NCI-H128 (cell line): ENCODE measurements around the gene ICAM2.
"Not testable (repeated sequence)": the region's sequence is repeated elsewhere in the genome, so short reads cannot be mapped to it uniquely, and the experiment has no call there.

Experiments
- DNase-seq: peaks from one replicate; lab custom pipeline; 2025; ENCODE audit not compliant: unreplicated experiment; lab: John Stamatoyannopoulos, UW

The ICAM2 gene

GRCh38 chr17:64009571-64010402, 10.6 kb downstream of the ICAM2 start:
- DNase-seq, result no peak

- DNase-seq, result no peak
Measured at GRCh38 chr17:64008830-64009229, 11.6 kb downstream of the ICAM2 start.

DNA sequence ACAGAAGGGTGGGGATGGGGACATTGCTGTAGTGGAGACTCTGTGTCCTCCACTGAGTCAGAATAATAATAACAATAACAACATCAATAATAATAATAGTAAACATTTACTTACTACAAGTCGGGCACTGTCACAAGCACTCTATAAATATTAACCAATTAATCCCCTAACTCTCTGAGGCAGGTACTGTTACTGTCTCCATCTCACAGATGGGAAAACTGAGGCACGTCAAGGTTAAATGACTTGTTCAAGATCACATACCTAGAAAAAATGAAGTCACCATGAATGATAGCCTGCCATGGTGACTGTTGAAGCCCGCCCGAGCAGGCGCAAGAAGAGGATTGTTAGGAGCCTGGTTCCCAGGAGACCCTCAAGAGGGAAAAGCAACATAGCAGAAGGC, 12.1 kb downstream of the ICAM2 start:
- DNase-seq, result no peak

GRCh38 chr17:64007838-64008282, 12.6 kb downstream of the ICAM2 start:
- DNase-seq, result no peak

GRCh38 chr17:64007089-64007837, 13.2 kb downstream of the ICAM2 start:
- DNase-seq, result not testable (repeated sequence)

DNA sequence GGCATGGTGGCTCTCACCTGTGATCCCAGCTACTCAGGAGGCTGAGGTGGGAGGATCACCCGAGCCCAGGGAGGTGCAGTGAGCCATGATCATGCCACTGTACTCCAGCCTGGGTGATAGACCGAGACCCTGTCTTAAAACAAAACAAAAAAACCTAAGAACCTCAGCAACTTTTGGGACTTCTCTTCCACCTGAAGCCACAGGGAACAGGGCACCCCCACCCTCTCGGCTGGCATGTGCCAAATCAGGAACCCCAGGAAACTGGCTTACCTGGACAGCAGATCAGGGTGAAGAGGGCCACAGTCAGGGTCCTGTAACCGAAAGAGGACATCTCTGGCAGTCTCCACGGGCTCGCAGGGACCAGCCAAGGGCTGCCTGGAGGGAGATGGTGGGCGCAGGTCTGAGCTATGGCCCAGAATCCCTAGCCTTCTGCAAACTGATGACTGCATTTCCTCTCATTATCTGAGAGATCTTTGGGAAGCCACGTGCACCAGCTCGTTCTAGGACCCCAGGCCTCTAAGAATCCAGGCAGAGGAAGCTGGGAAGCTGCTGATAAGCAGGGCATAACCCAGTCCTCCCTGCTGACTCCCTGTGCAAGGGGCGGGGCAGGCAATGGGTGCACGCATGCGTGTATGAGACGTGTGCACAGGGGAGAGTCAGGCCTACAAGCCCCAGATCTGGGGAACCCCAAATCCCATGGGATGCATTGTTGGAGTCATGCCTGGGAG, 13.9 kb downstream of the ICAM2 start:
- DNase-seq, result no peak

DNA sequence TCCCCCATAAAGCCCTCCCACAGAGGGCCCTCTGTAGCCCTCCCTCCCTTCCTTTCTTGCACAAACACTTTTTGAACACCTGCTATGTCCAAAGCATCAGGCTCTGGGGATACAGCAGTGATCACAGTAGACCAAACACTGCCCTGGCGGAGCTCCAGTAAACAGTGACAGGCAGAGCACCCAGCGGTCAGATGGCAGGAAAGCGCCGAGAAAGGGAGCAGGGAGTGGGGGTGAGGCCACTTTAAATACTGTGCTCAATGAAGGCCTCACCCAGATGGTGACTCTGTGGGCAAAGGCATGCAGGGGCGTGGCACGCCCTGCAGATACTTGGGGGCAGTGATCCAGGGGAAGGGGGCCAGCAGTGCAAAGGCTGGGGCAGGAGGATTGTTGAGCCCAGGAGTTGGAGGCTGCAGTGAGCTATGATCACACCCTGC, 14.7 kb downstream of the ICAM2 start:
- DNase-seq, result no peak

DNA sequence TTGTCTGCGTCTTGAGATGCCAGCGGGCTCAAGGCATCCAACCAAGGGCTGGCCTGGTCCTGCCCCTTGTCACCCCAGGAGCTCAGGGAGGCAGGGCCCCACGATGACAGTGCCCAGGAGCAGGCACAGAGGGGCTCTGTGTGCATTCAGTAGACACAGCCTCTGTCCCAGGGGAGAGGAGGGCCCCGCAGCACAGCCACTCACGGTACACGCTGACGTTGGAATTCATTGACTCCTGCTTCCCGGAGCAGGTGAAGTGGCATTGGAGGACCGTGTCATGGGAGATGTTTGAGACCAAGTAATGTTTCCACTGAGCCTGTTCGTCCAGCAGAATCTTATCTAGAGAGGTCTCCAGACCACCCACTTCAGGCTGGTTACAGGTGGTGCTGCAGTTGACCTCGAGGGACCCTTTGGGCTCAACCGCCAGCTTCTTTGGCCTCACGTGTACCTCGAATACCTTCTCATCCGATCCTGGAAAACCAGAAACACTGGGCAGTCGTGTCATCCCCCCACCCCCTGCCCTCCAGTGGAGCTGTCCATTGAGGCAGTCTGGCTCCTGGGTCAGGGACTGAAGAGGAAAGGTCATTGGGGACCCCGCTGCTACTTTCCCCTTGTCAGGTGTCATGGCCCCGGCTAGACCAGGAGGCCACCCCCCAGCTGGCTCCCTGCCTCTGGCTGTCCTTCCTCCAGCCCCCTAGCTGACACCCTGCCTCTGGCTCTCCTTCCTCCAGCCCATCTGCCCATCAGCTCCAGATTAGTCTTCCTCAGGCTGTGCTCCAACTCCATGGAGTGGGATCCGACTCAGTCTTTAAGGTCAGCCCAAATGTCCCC, 15.3 kb downstream of the ICAM2 start:
- DNase-seq, result no peak

DNA sequence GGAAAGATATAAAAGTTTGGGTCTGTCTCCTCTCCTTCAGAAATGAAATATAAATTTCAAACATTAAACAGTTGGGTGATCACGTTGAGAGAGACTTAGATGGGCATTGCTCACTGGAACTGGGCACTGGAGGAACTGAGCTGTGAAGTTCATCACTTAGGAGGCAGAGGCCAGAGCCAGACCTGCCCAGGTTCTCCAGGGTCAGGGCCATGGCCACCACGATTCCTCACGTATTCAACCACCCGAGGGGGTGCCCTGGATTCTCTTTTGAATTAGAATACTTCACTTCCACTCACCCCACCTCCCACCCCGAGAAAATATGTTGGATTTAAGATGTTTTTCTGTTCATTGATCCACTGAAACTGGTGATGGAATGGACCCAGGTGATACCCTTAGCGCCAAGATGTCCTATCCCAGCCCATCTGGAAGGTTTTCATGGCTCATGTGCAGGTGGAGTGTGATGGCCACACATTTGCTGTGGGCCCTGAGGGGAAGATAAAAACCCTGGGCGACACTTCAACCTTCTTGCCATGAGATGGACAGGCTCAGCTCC, 16.1 kb downstream of the ICAM2 start:
- no peak for DNase-seq

GRCh38 chr17:64003526-64004121, 16.8 kb downstream of the ICAM2 start:
- DNase-seq, result no peak

DNA sequence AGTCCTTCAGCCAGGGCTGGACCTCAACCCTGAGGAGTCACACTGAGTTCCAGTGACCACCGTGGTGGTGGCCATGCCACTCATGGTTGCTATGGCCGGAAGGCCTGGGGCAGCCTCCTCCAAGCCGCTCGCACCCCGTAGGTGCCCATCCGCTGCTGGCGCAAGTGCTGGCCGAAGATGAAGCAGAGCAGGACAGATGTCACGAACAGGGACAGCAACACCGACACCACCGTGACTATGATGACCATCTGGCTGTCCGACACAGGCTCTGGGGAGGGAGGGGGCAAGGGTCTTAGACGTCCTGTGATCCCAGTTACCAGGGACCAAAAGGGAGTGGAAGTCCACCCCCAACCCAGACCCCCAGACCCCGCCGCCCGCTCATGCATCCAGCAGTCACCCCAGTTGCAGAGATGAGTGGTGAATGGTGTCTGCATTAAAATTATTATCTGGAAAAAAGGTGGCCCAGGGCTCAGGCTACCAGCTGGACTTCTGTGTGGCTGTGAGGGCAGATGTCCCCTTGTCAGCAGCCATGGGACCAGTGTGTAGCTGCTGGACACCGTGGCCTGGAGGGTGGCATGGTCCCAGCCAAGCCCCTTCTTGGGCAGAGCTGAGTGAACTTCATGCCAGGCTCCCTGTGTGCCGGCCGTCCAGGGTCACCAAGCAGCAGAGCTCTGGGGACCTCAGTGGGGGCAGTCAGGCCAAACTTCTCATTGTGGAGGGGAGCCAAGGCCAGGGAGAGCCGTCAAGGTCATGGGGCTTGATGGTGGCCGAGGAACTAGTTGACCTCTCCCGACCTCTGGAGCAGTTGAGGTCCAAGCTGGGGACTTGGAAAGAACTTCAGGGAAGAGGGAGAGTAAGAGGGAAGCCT, 17.5 kb downstream of the ICAM2 start:
- no peak for DNase-seq

DNA sequence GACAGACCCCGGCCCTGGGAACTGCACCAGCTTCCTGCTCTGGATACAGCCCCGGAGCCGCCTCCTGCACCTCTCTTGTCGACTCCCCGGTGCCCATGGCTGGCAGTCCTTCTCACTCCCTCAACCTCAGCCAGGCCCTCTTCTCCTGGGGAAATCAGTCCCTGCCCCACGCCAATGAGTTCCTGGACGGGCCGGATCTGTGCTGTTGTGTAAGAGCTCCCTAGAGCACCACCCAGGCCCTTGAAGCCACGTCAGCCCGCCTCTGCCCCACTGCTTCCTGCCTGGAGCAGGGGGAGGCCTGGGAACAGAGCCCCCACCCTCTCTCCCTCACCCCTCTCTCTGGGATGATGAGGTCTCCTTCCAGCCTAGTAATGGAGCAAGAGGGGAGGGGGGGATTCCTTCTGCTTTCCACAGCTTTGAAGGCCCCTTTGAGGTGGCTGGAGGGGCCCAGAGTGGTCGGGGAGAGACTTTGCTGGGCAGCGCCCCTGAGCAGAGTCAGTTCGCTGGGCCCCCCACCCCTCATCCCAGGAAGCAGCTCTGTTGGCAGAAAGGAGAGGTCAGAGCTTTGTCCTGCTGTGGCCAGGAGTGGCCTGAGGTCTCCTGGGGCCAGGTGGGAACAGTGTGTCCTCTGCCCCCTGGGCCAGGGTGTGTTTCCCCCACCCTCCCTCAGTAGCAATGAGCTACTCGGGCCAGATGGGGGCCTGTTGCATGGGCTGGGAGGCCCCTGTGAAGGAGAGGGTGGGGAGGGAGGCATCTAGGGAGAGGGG, 18.5 kb downstream of the ICAM2 start:
- no peak for DNase-seq

DNA sequence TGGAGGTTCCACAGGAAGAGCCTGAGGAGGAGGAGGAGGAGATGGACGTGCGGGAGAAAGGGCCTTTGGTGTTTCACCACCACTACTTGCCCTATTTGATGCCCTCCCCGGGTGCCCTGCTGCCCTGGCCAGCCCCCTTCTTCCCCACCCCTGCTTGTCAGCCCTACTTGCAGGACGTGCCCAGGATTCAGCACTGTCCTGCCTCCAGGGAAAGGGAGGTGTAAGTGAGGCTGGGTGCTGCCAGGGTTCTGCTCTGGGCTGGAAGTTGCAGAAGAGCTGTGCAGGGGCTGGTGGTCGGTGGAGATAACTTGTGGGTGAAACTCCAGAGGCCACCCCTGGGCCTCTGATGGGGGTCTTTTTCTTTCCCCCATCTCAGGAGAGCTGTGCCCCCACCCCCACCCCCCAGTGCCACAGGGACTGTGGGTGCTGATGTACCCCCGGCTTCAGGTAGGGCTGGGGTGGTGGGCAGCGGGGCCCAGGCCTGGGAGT, 19.3 kb downstream of the ICAM2 start:
- no peak for DNase-seq

- no peak for DNase-seq
Measured at GRCh38 chr17:63999680-64000531, 20.5 kb downstream of the ICAM2 start.

DNA sequence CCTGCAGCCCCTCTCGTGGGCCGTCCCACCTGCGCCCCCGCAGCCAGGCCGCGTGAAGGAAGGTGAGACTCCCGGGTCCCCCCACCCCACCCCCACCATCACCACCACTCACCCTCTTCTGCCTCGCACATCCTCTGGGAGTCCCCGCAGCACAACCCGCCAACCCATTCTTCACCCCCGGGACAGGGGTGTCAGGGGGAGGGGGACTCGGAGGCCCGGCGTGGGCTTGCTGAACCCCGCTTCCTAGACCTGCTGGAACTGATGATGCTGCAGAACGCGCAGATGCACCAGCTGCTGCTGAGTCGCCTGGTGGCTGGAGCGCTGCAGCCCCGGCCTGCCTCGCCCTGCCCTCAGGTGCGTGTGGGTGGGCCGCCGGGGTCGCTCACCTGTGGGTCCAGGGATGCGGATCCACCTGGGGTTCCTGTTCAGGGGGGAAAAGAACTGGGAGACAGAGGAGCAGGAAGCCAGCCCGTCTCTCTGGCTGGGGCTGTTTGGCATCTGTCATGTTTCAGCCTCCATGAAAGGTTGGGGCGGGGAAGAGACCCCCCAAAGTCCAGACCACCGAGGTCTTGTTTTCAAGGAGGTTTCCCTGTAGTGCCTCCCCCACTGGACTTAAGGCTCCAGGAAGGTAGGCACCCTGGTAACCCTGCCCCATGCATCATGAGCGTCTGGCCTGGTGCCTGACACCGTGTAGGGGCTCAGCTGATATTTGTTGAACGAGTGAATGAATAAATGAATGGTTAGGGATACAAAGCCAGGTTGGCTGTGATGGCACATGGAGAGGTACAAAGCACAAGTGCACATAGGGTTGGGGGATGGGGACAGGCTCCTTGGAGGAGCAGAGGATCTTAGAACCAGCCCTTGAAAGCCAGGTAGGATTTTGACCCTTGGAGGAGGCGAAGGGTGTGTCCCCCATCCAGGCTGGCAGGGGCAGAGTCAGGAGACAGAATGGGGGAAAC, 21.4 kb downstream of the ICAM2 start:
- no peak for DNase-seq
